Germinal center (tissue), 1 donor: ENCODE results near the gene FSTL3.
"Not testable (repeated sequence)": the region's sequence is repeated elsewhere in the genome, so short reads cannot be mapped to it uniquely, and the experiment has no call there.

Experiments
- DNase-seq: peaks from one replicate; pipeline ENCODE4 v3.0.0; 2012; ENCODE audit warnings: mixed read lengths, low spot score

The FSTL3 gene

GRCh38 chr19:661427-662196 lies 14.6 kb upstream of the FSTL3 start:
- peak; percentile 73 for DNase-seq

DNA sequence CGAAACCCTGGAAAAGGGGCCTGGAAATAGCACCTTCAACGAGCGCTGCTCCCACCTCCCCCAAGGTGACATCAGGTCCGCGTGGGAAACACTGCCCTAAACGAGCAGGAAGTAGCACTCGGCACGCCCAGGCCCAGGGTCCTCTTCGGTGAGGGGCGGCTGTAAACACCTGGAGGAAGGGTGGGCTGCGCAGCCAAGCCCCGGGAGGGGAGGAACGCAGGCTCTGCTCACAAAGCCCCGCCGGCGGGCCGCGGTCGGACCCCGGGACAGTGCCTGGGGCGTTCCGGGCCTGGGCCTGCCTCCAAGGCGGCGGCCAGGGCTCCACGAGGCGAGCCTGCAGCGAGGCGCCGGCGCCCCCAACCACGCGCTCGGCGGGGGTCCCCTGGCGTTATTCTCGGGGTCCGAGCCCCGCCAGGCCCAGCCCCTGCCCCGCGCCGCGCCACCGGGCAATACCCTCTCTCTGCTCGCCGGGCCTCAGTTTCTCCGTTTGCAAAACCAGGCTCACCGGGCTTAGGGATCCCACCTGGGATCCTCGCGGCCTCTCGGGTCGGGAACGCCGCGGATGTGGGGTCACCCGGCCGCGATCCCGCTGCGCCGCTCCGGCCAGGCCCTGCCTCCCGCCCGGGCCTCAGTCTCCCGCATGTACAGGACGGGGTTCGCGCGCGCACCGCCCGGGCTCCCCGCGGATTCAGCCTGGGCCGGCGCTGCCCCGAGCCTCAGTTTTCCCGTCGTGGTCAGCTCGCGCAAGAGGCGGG lies 13.8 kb upstream of the FSTL3 start:
- DNase-seq, result peak; percentile 71

DNA sequence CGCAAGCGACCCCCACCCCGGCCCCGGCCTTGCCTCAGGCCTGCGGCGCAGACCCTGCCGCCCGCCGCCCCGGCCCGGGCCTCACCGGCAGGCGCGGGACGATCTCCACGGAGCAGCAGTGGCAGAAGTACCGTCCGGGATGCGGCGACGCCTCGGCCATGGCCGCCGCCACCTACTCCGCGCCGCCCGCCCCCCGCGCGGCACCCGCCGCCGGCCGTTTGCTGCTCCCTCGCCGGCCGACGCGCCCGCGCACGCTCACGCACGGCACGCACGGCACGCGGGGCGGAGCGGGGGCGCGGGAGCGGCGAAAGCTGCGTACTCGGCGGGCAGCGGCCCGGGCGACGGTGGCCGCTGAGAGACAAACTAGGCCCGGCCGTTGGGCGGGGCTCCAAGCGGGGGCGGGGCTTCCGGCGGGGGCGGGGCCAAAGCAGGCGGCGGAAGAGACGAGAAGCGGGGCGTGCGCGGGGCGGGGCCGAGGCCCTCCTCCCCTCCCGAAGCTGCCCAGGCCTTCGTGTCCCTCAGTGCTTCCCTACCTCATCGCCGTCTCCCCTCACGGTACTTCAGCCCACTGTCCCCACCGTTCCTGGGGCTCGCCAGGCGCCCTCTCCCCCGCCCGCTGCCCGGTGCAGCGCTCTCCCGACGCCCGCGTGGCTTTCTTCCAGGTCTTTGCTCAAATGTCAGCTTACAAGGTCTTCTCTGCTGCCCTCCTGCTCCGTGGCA lies 13.1 kb upstream of the FSTL3 start, which contains the start of gene RNF126:
TSS of gene RNF126 (minus strand) at position 253 of the 720 bp plus-strand sequence. CDS start at position 160, 93 bp downstream.
- DNase-seq, result peak; percentile 95

GRCh38 chr19:663682-664117 lies 12.5 kb upstream of the FSTL3 start:
- DNase-seq, result no peak

GRCh38 chr19:664913-665443 lies 11.2 kb upstream of the FSTL3 start:
- peak; percentile 86 for DNase-seq

GRCh38 chr19:666985-667573 lies 9.1 kb upstream of the FSTL3 start:
- not testable (repeated sequence) for DNase-seq

GRCh38 chr19:668675-669434 lies 7.3 kb upstream of the FSTL3 start:
- not testable (repeated sequence) for DNase-seq

DNA sequence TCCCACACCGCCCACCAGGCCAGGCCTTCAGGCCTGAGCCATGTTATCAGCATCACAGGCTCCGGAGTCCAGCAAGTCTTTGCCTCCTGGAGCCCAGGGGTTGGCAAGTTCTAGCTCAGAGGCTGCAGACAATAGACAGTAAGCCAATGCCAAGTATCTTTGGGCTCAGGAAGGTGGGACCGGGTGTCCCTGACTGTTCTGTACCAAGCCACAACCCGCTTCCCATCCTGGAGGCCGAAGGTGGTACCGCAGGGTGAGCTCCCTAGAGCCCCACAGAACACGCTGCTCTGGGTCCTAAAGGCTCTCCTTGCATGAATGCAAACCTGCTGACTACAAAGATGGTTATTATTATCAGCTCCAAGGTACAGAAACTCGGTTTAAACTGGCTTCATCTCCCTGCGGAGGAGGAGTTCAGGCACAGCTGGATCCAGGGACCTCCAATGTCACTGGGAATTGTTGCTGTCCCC lies 5.5 kb upstream of the FSTL3 start:
- no peak for DNase-seq

DNA sequence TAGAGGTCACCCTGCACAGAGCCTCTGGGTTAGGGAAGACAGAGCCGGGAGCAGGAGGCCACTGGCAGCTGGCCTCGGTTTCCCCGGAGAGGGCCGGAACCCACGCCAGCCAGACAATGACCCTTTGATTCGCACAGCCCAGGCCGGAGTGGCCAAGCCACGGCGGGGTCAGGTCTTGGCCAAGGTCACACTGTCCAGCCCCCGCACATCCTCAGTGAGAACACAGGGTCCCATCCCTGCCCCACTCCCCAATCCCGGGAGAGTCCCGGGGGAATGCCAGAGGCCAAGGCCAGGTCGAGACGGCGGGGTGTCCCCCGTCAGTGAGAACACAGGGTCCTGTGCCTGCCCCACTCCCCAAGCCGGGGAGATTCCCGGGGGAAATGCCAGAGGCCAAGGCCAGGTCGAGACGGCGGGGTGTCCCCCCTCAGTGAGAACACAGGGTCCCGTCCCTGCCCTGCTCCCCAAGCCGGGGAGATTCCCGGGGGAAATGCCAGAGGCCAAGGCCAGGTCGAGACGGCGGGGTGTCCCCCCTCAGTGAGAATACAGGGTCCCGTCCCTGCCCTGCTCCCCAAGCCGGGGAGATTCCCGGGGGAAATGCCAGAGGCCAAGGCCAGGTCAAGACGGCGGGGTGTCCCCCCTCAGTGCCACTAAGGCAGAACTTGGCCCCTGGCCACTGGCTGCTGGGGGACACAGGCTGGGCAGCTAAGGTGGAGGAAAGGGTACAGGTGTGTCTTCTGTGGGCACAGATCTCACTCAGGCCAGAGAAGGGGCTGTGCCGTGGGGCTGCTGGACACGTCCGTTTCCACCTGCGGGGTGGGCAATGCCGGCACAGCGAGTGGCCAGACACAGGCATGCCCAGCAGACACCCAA lies 1.7 kb upstream of the FSTL3 start:
- no peak for DNase-seq

- DNase-seq, result no peak
Observed at GRCh38 chr19:676007-676338, 219 bp upstream of the FSTL3 start.

DNA sequence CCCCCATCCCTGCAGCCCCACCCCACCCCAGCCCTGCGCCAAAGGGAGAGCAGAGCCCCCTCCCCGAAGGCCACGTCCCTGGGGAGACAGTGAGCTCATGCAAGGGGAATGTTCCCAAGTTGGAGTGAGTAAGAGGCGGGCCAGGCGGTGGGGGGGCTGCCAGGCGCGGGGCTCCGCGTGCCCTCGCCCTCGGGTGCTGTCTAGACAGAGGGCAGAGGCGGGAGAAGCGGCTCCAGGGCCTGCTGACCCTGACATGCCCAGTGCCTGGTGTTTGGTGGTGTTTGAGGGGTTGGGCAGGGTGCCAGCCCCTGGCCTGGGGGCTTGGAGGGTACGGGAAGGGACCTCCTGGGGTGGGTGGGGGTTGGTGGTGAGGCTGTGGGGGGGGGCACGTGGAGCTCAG lies 1.0 kb downstream of the FSTL3 start:
- DNase-seq, result no peak

GRCh38 chr19:677601-678436 lies 1.6 kb downstream of the FSTL3 start:
- DNase-seq, result no peak

DNA sequence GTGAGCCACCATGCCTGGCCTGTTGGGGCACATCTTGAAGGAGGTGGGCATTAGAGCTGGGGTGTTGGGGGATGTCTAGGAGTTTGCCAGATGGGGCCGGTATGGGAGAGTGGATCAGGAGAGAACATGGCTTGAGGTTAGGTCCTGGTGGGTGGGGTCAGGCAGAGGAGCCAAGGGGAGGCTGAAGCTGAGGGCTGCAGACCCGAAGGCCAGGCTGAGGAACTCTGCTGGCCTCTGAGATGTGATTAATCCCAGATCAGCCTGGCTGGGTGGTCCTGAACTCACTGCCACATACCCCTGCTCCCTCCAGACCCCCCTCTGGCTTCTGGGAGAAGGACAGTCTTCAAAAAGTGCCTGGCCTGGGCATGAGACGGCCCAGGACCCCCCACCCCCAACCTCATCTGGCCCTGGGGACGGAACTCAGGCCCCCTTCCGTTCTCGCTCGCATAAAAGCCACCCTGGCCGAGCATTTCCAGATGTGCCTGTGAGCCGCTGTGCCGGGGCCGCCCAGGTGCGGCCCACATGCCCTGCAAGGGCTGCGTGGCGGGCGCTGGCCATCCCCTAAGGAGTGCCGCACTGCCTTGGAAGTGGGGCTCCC lies 2.7 kb downstream of the FSTL3 start:
- DNase-seq, result no peak

DNA sequence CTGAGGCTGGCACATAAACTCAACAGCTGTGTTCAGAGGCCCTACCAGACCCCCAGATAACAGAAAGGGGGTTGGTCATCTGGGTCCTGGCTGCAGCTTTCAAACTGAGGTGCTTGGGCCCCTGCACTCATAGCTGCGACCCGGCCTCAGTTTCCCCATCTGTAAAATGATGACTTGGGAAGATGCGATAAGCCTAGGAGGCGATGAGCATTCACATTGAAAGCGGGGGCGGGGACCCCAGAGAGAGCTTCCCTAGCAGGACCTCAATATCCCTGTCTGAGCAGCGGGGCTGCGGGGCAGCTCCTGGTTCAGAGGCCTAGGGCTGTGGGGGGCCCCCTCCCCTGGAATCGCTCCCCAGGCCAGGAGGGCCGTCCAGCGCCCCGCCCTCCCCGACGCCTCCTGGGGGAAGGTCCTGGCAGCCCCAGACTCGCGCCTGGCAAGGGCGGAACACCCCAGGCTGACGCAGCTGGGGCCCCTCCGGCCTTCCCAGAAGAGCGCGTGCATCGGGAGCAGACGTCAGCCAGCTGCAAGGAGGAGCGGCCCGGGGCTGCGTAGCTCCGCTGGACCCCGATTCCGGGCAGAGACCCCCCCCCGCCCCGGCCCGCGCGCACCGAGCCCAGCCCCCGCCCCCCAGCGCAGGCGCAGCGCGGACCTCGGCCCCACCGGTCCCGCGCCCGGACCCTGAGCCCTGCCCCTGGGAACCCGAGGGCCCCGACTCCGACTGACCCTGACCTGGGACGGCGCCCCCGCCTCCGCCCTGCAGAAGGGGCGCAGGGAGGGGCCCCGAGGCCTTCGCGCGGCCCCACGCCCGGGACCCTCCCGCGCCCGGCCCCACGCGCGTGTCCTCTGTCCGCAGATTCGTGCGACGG lies 3.5 kb downstream of the FSTL3 start:
- peak; percentile 38 for DNase-seq

GRCh38 chr19:680287-681028 lies 4.3 kb downstream of the FSTL3 start:
- peak; percentile 98 for DNase-seq

- peak; percentile 92 for DNase-seq
Observed at GRCh38 chr19:681029-682019, 5.1 kb downstream of the FSTL3 start.
